ENCODE results near the gene LIPF.
"Not testable (repeated sequence)": the region's sequence is repeated elsewhere in the genome, so short reads cannot be mapped to it uniquely, and the experiment has no call there.

The LIPF gene

DNA sequence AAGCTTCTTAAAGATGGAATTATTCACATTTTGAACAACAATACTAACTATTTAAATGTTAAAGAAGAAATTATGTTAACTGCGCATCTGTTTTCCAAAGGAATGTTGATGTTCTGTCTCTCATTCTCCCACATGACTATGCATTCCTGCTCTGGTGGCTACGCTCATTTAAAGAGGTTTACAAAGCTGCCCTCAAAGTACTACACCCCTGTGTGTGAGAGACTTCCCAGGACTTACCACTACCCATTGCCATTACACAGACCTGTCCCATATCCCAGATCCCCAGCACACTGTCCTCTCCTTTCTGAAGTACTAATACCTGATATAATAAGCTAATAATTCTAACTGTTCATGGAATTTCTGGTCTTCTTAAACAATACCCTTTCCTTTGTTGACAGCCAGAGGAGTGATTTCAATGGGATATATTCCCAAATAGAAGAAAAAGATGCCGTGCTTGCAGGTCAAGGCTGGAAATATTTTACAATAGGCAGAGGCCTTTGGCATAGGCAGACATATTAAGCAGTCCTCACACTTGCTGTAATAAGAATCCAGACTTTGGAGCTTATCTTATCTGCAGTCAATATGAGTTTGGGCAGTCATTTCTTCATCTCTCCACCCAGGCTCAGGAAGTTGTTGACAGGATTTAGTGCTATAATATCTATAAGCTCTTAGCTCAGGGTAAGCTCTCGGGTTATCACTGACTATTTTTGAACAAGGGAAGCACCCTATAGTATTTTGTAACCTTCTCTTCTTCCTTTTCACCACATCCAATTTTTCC, 12.2 kb downstream of the LIPF start:
- no peak for DNase-seq (ENCODE audit: low spot score)

DNA sequence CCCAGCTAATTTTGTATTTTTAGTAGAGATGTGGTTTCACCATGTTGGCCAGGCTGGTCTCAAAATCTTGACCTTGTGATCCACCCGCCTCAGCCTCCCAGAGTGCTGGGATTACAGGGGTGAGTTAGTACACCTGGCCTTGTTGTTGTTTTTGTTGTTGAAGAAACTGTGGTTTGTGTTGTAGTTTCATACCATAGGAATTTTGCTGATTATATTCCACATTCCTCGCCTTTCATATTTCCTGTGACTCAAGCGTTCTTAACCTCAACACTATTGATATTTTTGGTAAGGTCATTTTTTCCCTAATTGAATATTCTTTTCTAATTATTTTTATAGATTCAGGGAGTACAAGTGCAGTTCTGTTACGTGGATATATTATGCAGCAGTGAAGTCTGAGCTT, 16.7 kb downstream of the LIPF start:
- DNase-seq (ENCODE audit: low spot score) = no peak

DNA sequence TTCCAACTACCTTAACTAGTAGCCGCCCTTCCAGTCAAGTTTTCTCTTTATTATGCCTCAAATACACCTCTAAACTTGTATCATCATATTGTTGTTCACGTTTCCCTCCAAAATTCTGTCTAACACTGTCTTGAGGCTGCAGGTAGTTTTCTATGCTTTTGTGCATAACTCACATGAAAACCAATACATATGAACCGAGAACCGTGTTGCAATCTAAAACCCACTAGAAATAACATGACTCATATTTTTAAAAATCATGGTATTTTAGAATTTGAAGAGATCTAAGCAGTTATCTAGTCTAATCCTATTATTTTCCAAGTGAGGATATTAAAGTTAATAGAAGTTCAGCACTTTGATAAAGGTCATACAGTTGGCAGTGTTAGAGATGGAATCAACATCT, 18.2 kb downstream of the LIPF start:
- DNase-seq (ENCODE audit: low spot score) = no peak

DNA sequence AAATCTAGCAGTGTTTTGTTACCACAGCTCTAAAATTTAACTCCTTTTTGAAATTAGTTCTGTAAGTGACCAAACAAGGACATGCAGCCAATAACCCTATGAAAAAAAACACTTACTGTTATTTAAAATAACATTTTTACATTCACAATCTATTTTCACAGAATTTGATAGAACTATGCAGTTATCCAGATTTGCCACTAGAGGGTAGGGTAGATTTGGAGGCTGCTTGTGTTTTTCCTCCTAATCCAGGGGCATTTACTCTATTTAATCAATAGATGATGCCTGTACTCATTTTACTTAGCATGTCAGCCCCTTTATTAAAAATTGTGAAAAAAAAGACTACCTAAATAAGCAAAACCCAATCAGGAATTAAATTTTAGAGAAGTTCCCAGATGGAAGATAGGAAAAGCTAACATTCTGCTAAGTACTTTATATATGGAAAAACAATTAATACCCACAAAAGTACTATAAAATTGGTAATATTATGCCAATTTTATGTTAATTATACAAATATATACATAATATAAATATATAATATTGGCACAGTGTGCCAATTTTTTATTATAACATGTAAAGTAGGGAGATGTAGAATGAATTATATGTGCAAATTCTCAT, 23.7 kb downstream of the LIPF start:
- peak; percentile 29 for DNase-seq (ENCODE audit: low spot score)

DNA sequence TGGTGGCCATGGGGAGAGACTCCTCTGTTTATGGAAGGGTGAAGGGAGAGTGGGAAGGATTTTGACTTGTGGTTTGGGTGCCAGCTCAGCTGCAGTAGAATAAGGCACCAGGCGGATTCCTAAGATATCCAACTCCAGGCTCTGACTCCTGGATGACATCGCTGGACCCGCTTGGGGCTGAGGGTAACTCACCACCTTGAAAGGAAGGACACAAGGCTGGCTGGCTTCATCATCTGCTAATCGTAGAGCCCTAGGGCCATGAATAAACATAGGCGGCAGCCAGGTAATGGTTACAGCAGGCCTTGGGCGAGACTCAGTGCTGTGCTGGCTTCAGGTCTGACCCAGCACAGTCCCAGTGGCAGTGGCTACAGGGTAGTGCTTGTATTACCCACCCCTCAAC, 25.1 kb downstream of the LIPF start:
- DNase-seq (ENCODE audit: low spot score) = no peak

DNA sequence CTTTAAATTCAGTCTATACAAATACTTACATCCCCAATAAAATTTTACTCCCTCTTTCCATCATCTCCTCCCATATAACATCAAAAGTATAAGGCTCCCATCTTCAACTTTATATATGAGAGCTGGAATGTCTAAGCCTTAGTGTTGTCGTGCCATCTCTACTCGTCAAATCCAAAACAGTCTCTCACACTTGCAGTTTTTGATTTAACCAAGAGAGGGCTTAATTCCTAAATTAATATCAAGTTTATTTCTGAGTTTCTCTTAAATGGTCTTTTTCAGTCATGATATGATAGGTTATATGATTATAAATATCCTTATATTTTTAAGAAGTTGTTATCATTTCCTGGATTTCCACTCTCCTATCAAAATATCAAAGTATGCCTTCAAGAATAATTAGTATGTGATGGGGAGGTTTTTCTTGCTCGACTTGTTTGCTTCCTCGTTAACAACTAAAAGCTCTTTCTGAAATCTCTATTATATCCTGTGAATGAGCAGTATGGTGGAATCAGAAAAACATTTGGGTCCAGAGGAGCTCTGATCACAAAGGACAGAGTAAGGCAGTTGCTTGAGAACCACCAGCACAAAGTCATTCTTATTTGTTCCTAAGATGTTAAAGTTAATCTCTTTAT, 29.3 kb downstream of the LIPF start:
- DNase-seq (ENCODE audit: low spot score) = no peak

DNA sequence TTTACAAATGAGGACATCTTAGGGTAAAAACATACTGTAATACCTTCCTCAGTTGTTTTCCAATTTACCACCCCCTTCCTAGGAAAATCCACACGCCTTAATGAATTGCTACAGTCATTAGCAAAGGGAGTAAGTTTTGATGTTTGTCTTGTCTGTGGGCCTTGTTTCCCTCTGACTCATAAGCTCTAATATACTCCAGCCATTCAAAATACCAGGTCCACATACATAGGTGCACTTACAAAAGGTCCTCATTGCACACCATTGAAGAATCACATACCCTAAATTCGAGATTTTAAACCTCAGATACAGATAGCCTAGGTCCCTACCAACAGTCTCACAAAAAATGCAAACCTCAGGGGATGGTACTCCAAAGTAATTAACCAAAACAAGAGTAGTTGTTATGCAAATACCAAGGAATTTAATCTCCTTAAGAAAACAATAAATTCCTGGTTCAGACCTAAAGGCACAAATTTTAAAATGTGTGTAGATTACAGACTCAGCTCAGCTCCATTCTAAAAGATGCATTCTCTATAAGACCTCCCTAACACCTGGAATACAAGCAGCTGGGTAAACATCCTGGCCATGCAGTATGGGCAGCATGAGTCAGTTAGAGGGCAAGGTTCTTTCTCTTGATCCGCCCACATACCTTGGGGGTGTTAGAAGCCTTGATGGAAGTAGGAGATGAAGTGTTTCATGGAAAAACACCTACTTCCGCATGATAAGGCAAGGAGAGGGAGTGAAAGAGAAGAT, 38.8 kb downstream of the LIPF start:
- DNase-seq (ENCODE audit: low spot score) = no peak

DNA sequence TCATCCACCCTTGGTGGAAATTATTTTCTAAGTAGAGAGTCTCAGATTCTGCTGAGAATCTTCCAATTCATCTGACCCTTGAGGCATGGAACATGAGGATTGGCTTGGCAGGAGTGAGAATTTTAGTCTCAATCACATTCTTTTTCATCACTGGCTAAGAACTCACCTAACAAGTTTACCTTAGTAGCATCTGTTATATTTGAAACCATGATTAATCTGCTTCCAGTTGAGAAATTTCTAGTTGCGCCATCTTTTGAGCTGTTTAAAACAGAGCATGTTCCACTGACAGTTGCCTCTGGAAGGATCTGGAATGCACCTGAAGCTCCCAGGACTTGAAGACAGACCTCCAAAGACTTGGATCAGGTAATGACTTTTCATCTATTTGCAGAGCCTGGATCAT, 41.7 kb downstream of the LIPF start, which contains the start of gene LIPK:
Gene LIPK, plus strand, starts transcription at position 292 of the 400 bp plus-strand sequence. CDS start 18,295 bp downstream, outside the sequence.
- no peak for DNase-seq (ENCODE audit: low spot score)

DNA sequence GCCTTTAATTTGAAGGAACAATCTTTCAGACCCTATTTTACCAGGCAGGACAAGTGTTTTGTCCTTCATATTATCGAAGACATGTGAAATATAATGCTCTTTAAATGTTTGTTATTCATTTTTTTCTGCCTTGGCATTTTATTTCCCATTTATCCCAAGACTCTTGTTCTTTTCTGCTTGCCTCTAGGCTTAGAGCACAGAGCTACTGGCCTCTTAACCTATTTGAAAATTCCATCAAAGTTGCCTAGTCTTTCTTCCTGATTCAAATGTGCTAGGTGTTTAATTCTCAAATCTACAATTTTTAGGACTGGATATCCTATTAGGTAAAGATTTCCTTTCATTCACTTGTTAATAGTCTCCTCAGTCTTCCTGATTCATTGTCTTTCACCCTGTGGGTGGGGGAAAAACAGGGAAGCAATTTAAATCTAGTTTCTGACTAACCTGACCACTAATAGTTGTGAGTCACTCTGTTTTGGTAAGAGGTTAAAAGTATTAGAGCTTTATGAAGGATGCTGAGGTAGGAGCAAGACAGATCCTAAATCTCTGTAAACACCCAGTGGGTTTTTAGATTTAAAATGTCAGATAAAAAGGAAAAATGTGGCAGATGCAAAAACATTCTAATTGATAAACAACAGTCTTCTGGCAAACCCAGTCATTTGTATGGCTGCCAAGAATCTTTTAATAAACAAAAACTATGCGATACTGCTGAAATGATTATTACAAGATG, 43.4 kb downstream of the LIPF start:
- DNase-seq (ENCODE audit: low spot score) = no peak

DNA sequence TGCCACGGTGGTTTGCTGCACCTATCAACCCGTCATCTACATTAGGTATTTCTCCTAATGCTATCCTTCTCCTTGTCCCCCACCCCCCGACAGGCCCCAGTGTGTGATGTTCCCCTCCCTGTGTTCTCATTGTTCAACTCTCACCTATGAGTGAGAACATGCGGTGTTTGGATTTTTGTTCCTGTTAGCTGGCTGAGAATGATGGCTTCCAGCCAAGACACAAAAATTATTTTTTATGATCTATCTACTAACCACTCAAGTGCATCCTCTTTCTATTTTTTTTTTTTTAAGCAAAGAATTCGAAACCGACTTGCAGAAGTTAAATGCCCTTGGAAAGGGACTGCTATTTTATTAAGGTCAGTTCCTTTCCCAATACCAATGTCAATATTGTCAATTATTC, 45.1 kb downstream of the LIPF start:
- not testable (repeated sequence) for DNase-seq (ENCODE audit: low spot score)

DNA sequence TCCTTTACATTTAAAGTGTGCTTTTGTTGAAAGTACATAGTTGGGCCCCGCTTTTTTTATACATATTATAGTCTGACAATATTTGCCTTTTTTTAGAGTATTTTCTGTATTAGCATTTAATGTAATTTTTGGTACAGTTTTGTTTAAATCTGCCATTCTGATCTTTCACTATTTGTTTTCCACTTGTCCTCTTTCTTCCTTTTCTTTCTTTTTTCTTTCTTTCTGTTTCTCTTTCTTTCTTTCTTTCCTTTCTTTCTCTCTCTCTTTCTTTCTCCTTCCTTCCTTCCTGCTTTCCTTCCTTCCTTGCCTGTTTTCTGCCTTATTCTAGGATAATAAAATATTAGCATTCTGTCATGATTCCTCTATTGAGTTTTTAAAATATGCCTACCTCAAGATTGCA, 51.3 kb downstream of the LIPF start:
- DNase-seq (ENCODE audit: low spot score) = no peak

DNA sequence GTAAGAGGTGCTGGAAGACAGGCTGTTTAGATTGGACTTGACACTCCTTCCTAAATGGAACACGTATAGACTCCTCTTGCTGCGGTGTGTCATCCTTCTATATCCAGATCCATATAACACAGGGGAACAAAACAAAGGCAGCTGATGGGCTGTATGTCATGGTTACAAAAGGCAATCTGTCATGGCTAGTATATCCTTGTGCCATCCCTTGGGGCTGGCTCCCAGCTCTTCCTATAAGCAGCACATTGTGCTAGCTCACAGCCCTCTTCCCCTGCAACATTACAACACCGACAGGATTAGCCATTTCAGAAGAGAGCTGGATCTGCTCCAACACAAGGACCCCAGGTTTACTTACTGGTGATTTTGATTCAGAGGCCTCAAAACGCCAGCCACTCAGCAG, 57.1 kb downstream of the LIPF start:
- DNase-seq (ENCODE audit: low spot score) = no peak

DNA sequence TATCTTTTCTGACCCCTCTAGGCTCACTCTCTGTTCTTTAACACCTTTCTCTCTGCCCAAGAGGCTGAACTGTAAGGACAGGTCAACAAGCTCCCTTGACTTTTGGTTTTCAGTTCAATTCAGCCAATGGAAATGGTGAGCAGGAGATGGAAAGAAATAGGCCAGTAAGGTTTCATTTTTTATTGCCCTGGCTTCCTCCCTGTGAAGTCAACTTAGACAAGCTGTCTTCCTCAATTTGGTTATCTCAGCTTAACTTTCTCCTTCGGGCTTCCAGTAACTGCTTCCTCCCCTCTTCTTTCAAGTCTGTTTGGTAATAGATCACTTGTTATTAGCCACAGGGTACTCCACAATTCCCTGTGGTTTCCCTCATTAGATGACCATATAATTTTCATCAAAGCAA, 61.6 kb downstream of the LIPF start:
- no peak for DNase-seq (ENCODE audit: low spot score)

DNA sequence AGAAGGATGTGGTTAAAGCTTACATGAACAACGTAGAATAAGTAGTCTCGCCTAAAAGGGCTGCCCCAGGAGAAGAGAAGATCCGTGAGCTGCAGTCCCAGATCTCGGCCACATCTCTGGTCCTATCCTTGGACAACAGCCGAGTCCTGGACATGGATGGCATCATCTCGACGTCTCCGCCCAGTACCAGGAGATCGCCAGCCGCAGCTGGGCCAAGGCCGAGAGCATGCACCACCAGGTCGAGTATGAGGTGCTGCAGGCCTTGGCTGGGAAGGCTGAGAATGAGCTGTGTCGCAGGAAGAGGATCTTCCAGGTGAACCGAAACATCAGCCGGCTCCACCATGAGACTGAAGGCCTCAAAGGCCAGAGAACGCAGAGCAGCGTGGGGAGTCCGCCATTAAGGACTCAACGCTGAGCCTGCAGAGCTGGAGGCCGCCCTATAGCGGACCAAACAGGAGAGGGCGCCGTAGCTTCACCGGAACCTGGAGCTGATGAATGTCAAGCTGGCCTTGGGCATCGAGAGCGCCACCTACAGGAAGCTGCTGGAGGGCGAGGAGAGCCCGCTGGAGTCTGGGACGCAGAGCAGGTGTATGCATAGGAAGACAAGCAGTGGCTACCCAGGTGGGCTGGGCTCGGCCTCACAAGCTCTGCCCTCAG, 64.0 kb downstream of the LIPF start:
- DNase-seq (ENCODE audit: low spot score) = no peak
